Astrocyte (in vitro differentiated cells and primary cell): ENCODE measurements around the gene FJX1. TPM values are rescaled to one million over a fixed set of nuclear protein-coding genes. Genes with fewer than 3 reads are reported as not detected.

ENCODE experiments used
- DNase-seq: peaks from one replicate; pipeline ENCODE4 v3.0.0-alpha.2; 2010; ENCODE audit warnings: low read depth
- FAIRE-seq: peaks from 2 replicates; lab custom pipeline; 2011; peaks lifted over from hg19 to GRCh38; lab: Jason Lieb, UNC
- H2AFZ ChIP-seq: 2 replicates; pipeline ENCODE4 v1.6.0; 2012; ENCODE audit warnings: low read depth, low read length, inconsistent platforms
- H3K27ac ChIP-seq: 2 replicates; pipeline ENCODE4 v1.5.1; 2011; ENCODE audit warnings: low read depth, low read length, inconsistent platforms
- H3K27me3 ChIP-seq: 2 replicates; pipeline ENCODE4 v1.6.0; 2011; ENCODE audit warnings: low read length, inconsistent platforms; ENCODE audit not compliant: insufficient read depth
- H3K36me3 ChIP-seq: 2 replicates; pipeline ENCODE4 v1.5.1; 2011; ENCODE audit warnings: low read length, inconsistent platforms; ENCODE audit not compliant: insufficient read depth
- H3K4me1 ChIP-seq: 2 replicates; pipeline ENCODE4 v1.5.1; 2011; ENCODE audit warnings: low read length, inconsistent platforms; ENCODE audit not compliant: insufficient read depth
- H3K4me2 ChIP-seq: 2 replicates; pipeline ENCODE4 v1.6.0; 2012; ENCODE audit warnings: low read length, inconsistent platforms
- H3K4me3 ChIP-seq: 2 replicates; pipeline ENCODE4 v1.5.1; 2011; ENCODE audit warnings: low read depth, mild to moderate bottlenecking, low read length, inconsistent platforms; ENCODE audit not compliant: insufficient read depth
- H3K79me2 ChIP-seq: 2 replicates; pipeline ENCODE4 v1.6.0; 2012; ENCODE audit warnings: mild to moderate bottlenecking, low read length, inconsistent platforms; ENCODE audit not compliant: insufficient read depth
- H3K9ac ChIP-seq: 2 replicates; pipeline ENCODE4 v1.6.0; 2012; ENCODE audit warnings: mild to moderate bottlenecking, low read length, inconsistent platforms
- H3K9me3 ChIP-seq: 2 replicates; pipeline ENCODE4 v1.5.1; 2012; ENCODE audit warnings: low read depth, mild to moderate bottlenecking, low read length, inconsistent platforms; ENCODE audit not compliant: insufficient read depth
- H4K20me1 ChIP-seq: 2 replicates; pipeline ENCODE4 v1.6.0; 2012; ENCODE audit warnings: low read length, inconsistent platforms; ENCODE audit not compliant: insufficient read depth
- H3K27ac Mint-ChIP-seq: one replicate; pipeline ENCODE4 v1.8.0; 2021; ENCODE audit warnings: mild to moderate bottlenecking, mixed read lengths; ENCODE audit not compliant: unreplicated experiment
- H3K27me3 Mint-ChIP-seq: one replicate; pipeline ENCODE4 v1.8.0; 2021; ENCODE audit warnings: low read depth, mixed read lengths; ENCODE audit not compliant: unreplicated experiment
- H3K36me3 Mint-ChIP-seq: one replicate; pipeline ENCODE4 v1.8.0; 2021; ENCODE audit warnings: low read depth, mixed read lengths; ENCODE audit not compliant: unreplicated experiment
- H3K4me1 Mint-ChIP-seq: one replicate; pipeline ENCODE4 v1.8.0; 2021; ENCODE audit warnings: low read depth, mixed read lengths; ENCODE audit not compliant: unreplicated experiment
- H3K4me3 Mint-ChIP-seq: one replicate; pipeline ENCODE4 v1.8.0; 2021; ENCODE audit warnings: mild to moderate bottlenecking, moderate library complexity, mixed read lengths; ENCODE audit not compliant: unreplicated experiment
- H3K9me3 Mint-ChIP-seq: one replicate; pipeline ENCODE4 v1.8.0; 2021; ENCODE audit warnings: mild to moderate bottlenecking, mixed read lengths; ENCODE audit not compliant: unreplicated experiment
- CTCF ChIP-seq: IDR thresholded peaks from 2 replicates; pipeline ENCODE4 v1.5.1; 2011; ENCODE audit warnings: low read depth, mild to moderate bottlenecking, inconsistent platforms, low read length, moderate library complexity; ENCODE audit not compliant: insufficient read depth
- EZH2 ChIP-seq: IDR thresholded peaks from 2 replicates; pipeline ENCODE4 v1.6.1; 2012; ENCODE audit warnings: mild to moderate bottlenecking, low read length, inconsistent platforms; ENCODE audit not compliant: insufficient read depth
- total RNA-seq: library from RNA; stranded (reverse); gene quantifications from 2 replicates; pipeline ENCODE4 v1.2.1, GENCODE V29; 2021

FJX1 gene
- total RNA-seq, 1 donor from 2014 or later, result 47.9 TPM

GRCh38 chr11:35609656-35610055 lies 8.6 kb upstream of the FJX1 start:
- H3K4me3 ChIP-seq, result no peak overlapping the region
- TF ChIP-seq EZH2 (no peak), CTCF (no peak)
- no peaks in the 10 kb centered on the region for H3K9me3 ChIP-seq
- peaks cover 6% of the 10 kb centered on the region for H3K4me1 Mint-ChIP-seq
- H3K4me3 Mint-ChIP-seq, result no peak overlapping the region
- no peak overlapping the region for H3K27ac ChIP-seq
- H3K9me3 Mint-ChIP-seq, result no peaks in the 10 kb centered on the region
- H3K36me3 Mint-ChIP-seq, result no peaks in the 10 kb centered on the region
- H4K20me1 ChIP-seq, result no peaks in the 10 kb centered on the region
- no peaks in the 10 kb centered on the region for H3K4me1 ChIP-seq
- H3K4me2 ChIP-seq, result no peak overlapping the region
- H3K79me2 ChIP-seq, result no peaks in the 10 kb centered on the region
- peaks cover 9% of the 10 kb centered on the region for H3K27me3 ChIP-seq
- no peaks in the 10 kb centered on the region for H3K36me3 ChIP-seq
- no peak for FAIRE-seq
- H3K9ac ChIP-seq, result no peak overlapping the region
- DNase-seq, result no peak
- no peak overlapping the region for H2AFZ ChIP-seq
- no peak overlapping the region for H3K27ac Mint-ChIP-seq
- H3K27me3 Mint-ChIP-seq, result peaks cover 33% of the 10 kb centered on the region

GRCh38 chr11:35610631-35611030 lies 7.6 kb upstream of the FJX1 start:
- no peak overlapping the region for H3K4me3 Mint-ChIP-seq
- no peak overlapping the region for H3K27ac ChIP-seq

More at GRCh38 chr11:35610631-35611030, 7.6 kb upstream of the FJX1 start:
- TF ChIP-seq EZH2 (no peak), CTCF (no peak)
- Histone ChIP-seq H4K20me1 (no peaks in the 10 kb centered on the region), H3K4me2 (no peak overlapping the region), H3K9ac (no peak overlapping the region), H3K79me2 (no peaks in the 10 kb centered on the region), H3K27me3 (peaks cover 9% of the 10 kb centered on the region), H2AFZ (no peak overlapping the region), H3K4me1 (no peaks in the 10 kb centered on the region), H3K36me3 (no peaks in the 10 kb centered on the region), H3K4me3 (no peak overlapping the region), H3K9me3 (no peaks in the 10 kb centered on the region)
- H3K27me3 Mint-ChIP-seq, result peaks cover 33% of the 10 kb centered on the region
- H3K36me3 Mint-ChIP-seq, result no peaks in the 10 kb centered on the region
- H3K9me3 Mint-ChIP-seq, result no peaks in the 10 kb centered on the region
- FAIRE-seq (no peak), DNase-seq (no peak)
- no peak overlapping the region for H3K27ac Mint-ChIP-seq
- peaks cover 9% of the 10 kb centered on the region for H3K4me1 Mint-ChIP-seq
